ENCODE results near the gene OR14A16. TPM values are rescaled to one million over a fixed set of nuclear protein-coding genes. Genes with fewer than 3 reads are reported as not detected.

OR14A16 gene
- total RNA-seq, 2 donors from 2014 or later: not detected

DNA sequence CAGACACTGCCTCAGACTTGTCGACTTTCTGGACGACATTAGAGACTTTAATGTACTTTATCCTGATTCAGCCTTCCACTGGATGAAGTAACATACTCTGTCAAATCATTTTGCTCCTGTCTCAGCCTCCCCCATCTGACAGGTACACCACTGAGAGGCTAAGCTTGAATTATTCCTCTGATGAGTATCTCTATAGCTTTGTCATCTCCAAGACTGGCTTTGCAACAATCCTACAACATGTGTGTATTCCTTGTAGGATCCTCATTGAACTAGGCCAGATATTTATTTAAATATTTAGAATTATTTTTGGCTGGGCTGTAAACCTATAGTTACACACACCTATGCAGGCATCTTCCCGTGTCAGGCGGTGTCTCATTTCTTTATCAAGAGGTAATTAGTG lies 32.0 kb upstream of the OR14A16 start:
- no peaks in the 10 kb centered on the region for H3K36me3 Mint-ChIP-seq (ENCODE audit: low read depth)
- 74 to 91% methylated on average over 4 of the region's 4 CpGs for WGBS, 2 experiments (ENCODE audit: insufficient coverage in 1 of 2, insufficient read length in 1 of 2)
- Histone ChIP-seq H3K27ac (ENCODE audit: low read depth, low read length) (no peak overlapping the region), H3K27me3 (ENCODE audit: control insufficient read depth, insufficient read depth, low read length, poor library complexity, severe bottlenecking) (peaks cover 6% of the 10 kb centered on the region), H3K4me3 (ENCODE audit: low read length) (no peak overlapping the region), H3K9me3 (ENCODE audit: control insufficient read depth, low read length) (peaks cover 50% of the 10 kb centered on the region), H3K4me1 (ENCODE audit: control insufficient read depth, insufficient read depth, low read length) (no peaks in the 10 kb centered on the region), H3K9ac (ENCODE audit: extremely low read depth, low read length, poor library complexity, severe bottlenecking) (no peak overlapping the region), H3K36me3 (ENCODE audit: control insufficient read depth, insufficient read depth, low read length) (no peaks in the 10 kb centered on the region)
- peaks cover 9% of the 10 kb centered on the region for H3K27me3 Mint-ChIP-seq (ENCODE audit: insufficient read depth)
- H3K4me3 Mint-ChIP-seq: peak overlapping the region; percentile 53
- H3K4me1 Mint-ChIP-seq: no peaks in the 10 kb centered on the region
- H3K27ac Mint-ChIP-seq: no peak overlapping the region
- no peak for TF ChIP-seq CTCF (conservative IDR thresholded peaks at IDR 0.05)
- no peak for DNase-seq
- peaks cover 51% of the 10 kb centered on the region for H3K9me3 Mint-ChIP-seq

DNA sequence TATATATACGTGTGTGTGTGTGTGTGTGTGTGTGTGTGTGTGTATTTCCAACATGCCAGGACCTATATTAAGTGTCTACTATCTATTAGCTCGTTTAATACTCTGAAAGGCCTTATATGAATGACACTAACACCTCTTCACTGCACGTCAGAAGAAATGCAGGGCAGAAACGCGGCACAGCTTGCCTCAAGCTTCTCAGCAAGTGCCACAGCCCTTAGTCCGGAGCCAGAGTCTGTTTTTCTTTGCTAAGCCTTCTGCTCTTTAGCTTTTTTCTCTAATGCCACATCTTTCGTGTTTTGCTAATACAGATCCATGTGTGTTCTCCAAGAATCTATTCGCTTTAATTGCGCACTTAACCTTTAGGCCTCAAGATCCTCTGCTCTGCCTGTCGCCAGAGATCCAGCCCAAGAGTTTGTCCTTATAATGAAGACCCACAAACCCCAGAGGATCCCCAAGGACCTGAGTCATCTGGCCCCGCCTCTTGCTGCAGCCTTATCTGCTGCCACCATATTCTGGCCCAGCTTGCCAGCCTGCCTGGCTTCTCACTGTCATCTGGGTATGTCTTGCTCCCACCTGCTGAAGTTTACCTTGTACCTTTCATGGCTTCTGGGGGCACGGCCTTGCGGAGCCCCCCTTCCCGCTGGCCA lies 31.1 kb upstream of the OR14A16 start:
- peaks cover 9% of the 10 kb centered on the region for H3K27me3 Mint-ChIP-seq (ENCODE audit: insufficient read depth)
- peaks cover 6% of the 10 kb centered on the region for H3K27me3 ChIP-seq (ENCODE audit: control insufficient read depth, insufficient read depth, low read length, poor library complexity, severe bottlenecking)
- H3K4me1 Mint-ChIP-seq: no peaks in the 10 kb centered on the region
- no peak for TF ChIP-seq CTCF (conservative IDR thresholded peaks at IDR 0.05)
- H3K4me3 Mint-ChIP-seq: no peak overlapping the region
- no peak for DNase-seq
- peaks cover 60% of the 10 kb centered on the region for H3K9me3 Mint-ChIP-seq
- no peaks in the 10 kb centered on the region for H3K36me3 Mint-ChIP-seq (ENCODE audit: low read depth)
- H3K4me3 ChIP-seq (ENCODE audit: low read length): no peak overlapping the region
- 77 to 88% methylated on average over 12 to 14 of the region's 14 CpGs for WGBS, 2 experiments (ENCODE audit: insufficient coverage in 1 of 2, insufficient read length in 1 of 2)
- no peaks in the 10 kb centered on the region for H3K4me1 ChIP-seq (ENCODE audit: control insufficient read depth, insufficient read depth, low read length)
- H3K27ac ChIP-seq (ENCODE audit: low read depth, low read length): no peak overlapping the region
- H3K9ac ChIP-seq (ENCODE audit: extremely low read depth, low read length, poor library complexity, severe bottlenecking): no peak overlapping the region
- H3K36me3 ChIP-seq (ENCODE audit: control insufficient read depth, insufficient read depth, low read length): no peaks in the 10 kb centered on the region
- H3K27ac Mint-ChIP-seq: no peak overlapping the region
- H3K9me3 ChIP-seq (ENCODE audit: control insufficient read depth, low read length): peaks cover 54% of the 10 kb centered on the region

GRCh38 chr1:247849616-247850015 lies 25.7 kb upstream of the OR14A16 start:
- no peaks in the 10 kb centered on the region for H3K27me3 ChIP-seq (ENCODE audit: control insufficient read depth, insufficient read depth, low read length, poor library complexity, severe bottlenecking)
- H3K9ac ChIP-seq (ENCODE audit: extremely low read depth, low read length, poor library complexity, severe bottlenecking): no peak overlapping the region
- Mint-ChIP-seq H3K4me3 (no peak overlapping the region), H3K27me3 (ENCODE audit: insufficient read depth) (no peaks in the 10 kb centered on the region), H3K4me1 (no peaks in the 10 kb centered on the region), H3K36me3 (ENCODE audit: low read depth) (no peaks in the 10 kb centered on the region), H3K9me3 (peaks cover 42% of the 10 kb centered on the region), H3K27ac (no peak overlapping the region)
- no peak for TF ChIP-seq CTCF (conservative IDR thresholded peaks at IDR 0.05)
- peaks cover 66% of the 10 kb centered on the region for H3K9me3 ChIP-seq (ENCODE audit: control insufficient read depth, low read length)
- H3K27ac ChIP-seq (ENCODE audit: low read depth, low read length): no peak overlapping the region
- no peak for DNase-seq
- no peaks in the 10 kb centered on the region for H3K36me3 ChIP-seq (ENCODE audit: control insufficient read depth, insufficient read depth, low read length)
- H3K4me1 ChIP-seq (ENCODE audit: control insufficient read depth, insufficient read depth, low read length): no peaks in the 10 kb centered on the region
- no peak overlapping the region for H3K4me3 ChIP-seq (ENCODE audit: low read length)
- WGBS, 2 experiments (ENCODE audit: insufficient coverage in 1 of 2, insufficient read length in 1 of 2): no CpG with 5 or more reads among the region's 1 CpG
